Glutamatergic neuron (in vitro differentiated cells): ENCODE measurements around the gene FBLN1. TPM values are rescaled to one million over a fixed set of nuclear protein-coding genes. Genes with fewer than 3 reads are reported as not detected.

Experiments
- DNase-seq: peaks from one replicate; pipeline ENCODE4 v3.0.0; 2022
- H3K27ac Mint-ChIP-seq: one replicate; pipeline ENCODE4 v1.8.0; 2020; ENCODE audit warnings: mild to moderate bottlenecking, mixed read lengths, inconsistent platforms; ENCODE audit not compliant: unreplicated experiment
- H3K27me3 Mint-ChIP-seq: one replicate; pipeline ENCODE4 v1.8.0; 2020; ENCODE audit warnings: mild to moderate bottlenecking, moderate library complexity, mixed read lengths, inconsistent platforms; ENCODE audit not compliant: unreplicated experiment
- H3K36me3 Mint-ChIP-seq: one replicate; pipeline ENCODE4 v1.8.0; 2020; ENCODE audit warnings: mild to moderate bottlenecking, mixed read lengths, inconsistent platforms; ENCODE audit not compliant: unreplicated experiment
- H3K4me1 Mint-ChIP-seq: one replicate; pipeline ENCODE4 v1.8.0; 2020; ENCODE audit warnings: mild to moderate bottlenecking, low read depth, mixed read lengths, inconsistent platforms; ENCODE audit not compliant: unreplicated experiment
- H3K4me3 Mint-ChIP-seq: one replicate; pipeline ENCODE4 v1.8.0; 2020; ENCODE audit warnings: mild to moderate bottlenecking, mixed read lengths, inconsistent platforms; ENCODE audit not compliant: unreplicated experiment
- H3K9me3 Mint-ChIP-seq: one replicate; pipeline ENCODE4 v1.8.0; 2020; ENCODE audit warnings: mild to moderate bottlenecking, moderate library complexity, mixed read lengths, inconsistent platforms; ENCODE audit not compliant: unreplicated experiment
- total RNA-seq: library from RNA; stranded (reverse); fragmentation: NEBNext Ultra II Directional; extraction: Animal tissue kit (Norgen Biotek cat#: 25700); gene quantifications from one replicate; pipeline ENCODE4 v1.2.1, GENCODE V29; 2021; ENCODE audit not compliant: unreplicated experiment
- TF ChIP-seq, protein P1 (sequence below): fragments of 200-600 bp; sonication (generic); IDR thresholded peaks from one replicate; pipeline ENCODE4 v1.5.0; 2021; ENCODE audit not compliant: partially characterized antibody, unreplicated experiment

The FBLN1 gene
- total RNA-seq, 1 donor from 2014 or later: 184 TPM

DNA sequence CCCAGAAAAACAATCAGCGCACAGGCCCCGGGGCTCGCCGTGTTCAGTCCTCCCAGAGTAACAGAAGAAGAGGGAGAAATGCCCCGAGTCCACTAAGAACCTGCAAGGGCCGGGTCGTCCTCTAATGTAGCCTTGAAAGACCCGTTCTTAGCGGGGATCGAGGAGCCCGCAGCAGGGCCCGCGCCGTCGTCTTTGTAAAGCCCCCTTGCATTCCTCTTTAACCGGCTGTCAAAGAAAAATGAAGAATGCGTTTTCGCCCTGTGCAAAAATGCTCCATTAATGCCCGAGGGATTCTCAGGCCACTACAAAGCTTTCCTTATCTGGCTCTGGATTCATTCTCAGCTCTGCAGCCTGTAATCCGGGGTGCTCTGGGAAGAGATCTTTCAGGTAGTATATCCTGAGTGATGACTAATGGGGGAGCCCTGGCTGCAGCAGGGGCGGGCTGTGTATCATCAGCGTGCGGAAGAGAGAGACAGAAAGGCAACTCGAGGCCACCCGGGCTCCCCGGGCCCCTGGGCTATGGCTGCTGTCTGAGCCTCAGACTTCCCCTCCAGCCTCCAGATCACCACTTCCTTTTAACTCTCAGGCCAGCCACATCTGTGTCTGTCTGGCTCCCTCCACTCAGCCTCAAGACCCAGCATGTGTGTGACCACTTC, 78.2 kb downstream of the FBLN1 start:
- no peak for DNase-seq
- peaks cover 2% of the 10 kb centered on the region for H3K9me3 Mint-ChIP-seq
- H3K27me3 Mint-ChIP-seq: peaks cover 15% of the 10 kb centered on the region
- H3K36me3 Mint-ChIP-seq: no peaks in the 10 kb centered on the region
- H3K4me3 Mint-ChIP-seq: no peak overlapping the region
- no peak overlapping the region for H3K27ac Mint-ChIP-seq
- H3K4me1 Mint-ChIP-seq: peaks cover 3% of the 10 kb centered on the region
- TF ChIP-seq, protein P1, sequence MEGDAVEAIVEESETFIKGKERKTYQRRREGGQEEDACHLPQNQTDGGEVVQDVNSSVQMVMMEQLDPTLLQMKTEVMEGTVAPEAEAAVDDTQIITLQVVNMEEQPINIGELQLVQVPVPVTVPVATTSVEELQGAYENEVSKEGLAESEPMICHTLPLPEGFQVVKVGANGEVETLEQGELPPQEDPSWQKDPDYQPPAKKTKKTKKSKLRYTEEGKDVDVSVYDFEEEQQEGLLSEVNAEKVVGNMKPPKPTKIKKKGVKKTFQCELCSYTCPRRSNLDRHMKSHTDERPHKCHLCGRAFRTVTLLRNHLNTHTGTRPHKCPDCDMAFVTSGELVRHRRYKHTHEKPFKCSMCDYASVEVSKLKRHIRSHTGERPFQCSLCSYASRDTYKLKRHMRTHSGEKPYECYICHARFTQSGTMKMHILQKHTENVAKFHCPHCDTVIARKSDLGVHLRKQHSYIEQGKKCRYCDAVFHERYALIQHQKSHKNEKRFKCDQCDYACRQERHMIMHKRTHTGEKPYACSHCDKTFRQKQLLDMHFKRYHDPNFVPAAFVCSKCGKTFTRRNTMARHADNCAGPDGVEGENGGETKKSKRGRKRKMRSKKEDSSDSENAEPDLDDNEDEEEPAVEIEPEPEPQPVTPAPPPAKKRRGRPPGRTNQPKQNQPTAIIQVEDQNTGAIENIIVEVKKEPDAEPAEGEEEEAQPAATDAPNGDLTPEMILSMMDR: no peak

DNA sequence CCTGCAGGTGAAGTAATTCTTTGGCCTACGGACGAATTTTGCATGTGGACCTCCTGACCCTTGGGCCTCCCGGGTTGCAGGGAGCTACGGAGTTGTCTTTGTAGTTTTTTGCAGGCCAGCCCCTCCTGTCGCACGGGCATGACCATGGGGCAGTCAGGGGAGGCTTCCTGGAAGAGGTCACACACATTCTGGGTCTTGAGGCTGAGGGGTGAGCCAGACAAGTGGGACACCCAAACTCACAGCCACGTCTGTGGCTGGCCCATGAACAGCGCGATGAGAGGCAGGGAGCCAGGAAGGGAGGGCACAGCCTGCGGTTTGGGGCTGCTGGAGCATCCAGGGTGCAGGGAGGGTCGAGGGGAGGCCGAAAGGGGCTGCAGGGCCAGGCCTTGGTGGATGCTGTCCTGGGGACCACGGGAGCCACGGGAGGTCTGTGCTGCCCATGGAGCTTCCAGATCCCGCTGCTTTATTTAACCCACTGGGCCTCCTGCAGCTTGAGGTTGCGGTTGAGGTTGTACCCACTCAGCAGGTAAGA, 78.9 kb downstream of the FBLN1 start:
- Mint-ChIP-seq H3K27ac (no peak overlapping the region), H3K27me3 (peaks cover 14% of the 10 kb centered on the region), H3K4me3 (no peak overlapping the region), H3K36me3 (no peaks in the 10 kb centered on the region), H3K4me1 (peaks cover 3% of the 10 kb centered on the region), H3K9me3 (peaks cover 2% of the 10 kb centered on the region)
- TF ChIP-seq, protein P1: no peak
- DNase-seq: no peak

DNA sequence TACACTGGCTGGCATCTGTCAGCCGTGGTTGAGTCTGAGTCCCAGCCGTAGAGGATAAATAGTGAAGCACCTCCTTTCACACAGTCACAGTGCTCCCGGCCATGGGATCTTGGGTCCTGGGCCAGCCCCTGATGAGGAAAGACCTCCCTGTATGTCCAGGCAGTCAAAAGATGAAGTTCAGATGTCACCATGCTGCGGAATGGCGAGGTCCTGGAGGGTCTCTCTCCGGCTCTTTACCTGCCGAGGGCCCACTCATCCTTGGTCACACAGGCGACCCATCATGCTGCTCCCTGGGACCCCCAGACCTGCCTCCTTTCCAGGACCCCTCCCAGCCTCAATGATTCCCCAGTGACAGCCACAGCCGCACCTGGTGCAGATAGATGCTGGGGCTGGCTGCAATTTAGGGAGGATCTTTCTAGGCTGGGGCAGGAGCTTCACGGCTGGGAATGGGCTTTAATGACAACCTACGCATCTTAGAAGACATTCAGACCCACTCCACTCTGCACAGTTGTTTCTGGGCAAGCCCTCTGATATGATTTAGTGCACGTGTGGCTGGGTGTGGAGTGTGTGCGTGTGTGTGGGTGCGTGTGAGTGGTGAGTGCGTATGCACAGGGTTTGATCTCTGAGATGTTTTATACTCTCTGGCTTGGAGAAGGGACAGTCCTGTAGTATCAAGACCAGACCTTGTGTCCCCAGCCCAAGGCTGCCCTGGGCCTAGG, 79.7 kb downstream of the FBLN1 start:
- H3K4me3 Mint-ChIP-seq: no peak overlapping the region
- H3K9me3 Mint-ChIP-seq: peaks cover 3% of the 10 kb centered on the region
- no peak for DNase-seq
- H3K27ac Mint-ChIP-seq: no peak overlapping the region
- TF ChIP-seq, protein P1: no peak
- H3K36me3 Mint-ChIP-seq: no peaks in the 10 kb centered on the region
- H3K4me1 Mint-ChIP-seq: peaks cover 4% of the 10 kb centered on the region
- peaks cover 12% of the 10 kb centered on the region for H3K27me3 Mint-ChIP-seq

DNA sequence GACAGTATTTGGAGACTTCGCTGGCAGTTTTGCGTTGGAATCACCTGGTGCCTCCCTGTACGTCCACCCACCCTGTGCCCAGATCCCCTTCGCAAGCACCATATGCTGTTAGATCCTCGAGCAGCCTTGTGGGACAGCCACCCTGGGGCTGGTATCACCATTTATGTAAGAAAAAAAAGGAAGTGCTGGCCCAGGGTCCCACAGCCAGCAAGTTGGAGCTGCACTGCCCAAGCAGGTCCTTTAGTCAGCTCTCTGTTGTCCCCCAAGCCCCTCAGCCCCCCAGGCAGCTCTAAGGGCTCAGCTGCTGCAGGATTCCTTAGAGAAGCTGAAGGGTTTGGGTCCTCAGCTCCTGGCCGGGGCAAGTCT, 80.3 kb downstream of the FBLN1 start:
- Mint-ChIP-seq H3K27me3 (peaks cover 9% of the 10 kb centered on the region), H3K36me3 (no peaks in the 10 kb centered on the region), H3K4me3 (no peak overlapping the region), H3K9me3 (peaks cover 3% of the 10 kb centered on the region), H3K27ac (no peak overlapping the region), H3K4me1 (peaks cover 6% of the 10 kb centered on the region)
- TF ChIP-seq, protein P1: no peak
- no peak for DNase-seq

DNA sequence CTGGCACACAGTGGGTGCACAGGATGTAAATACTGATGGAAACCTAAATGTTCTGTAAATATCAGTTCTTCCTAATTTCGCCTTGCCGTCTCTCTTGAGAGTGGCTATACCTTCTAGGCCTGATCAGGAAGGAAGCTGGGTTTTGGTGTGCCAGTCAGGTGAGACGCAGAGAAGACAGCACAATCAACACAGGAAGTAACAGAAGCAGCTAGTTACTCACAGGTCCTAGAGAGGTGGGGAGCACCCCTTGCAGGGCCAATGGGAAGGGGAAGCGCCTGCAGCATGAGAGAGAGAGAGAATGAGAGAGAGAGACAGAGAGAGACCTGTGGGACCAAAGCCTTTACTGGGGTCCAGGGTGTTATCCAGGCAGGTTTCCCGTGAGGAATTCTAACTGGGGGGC, 80.8 kb downstream of the FBLN1 start:
- DNase-seq: no peak
- H3K27me3 Mint-ChIP-seq: peaks cover 9% of the 10 kb centered on the region
- H3K4me3 Mint-ChIP-seq: no peak overlapping the region
- TF ChIP-seq, protein P1: no peak
- peaks cover 3% of the 10 kb centered on the region for H3K9me3 Mint-ChIP-seq
- no peaks in the 10 kb centered on the region for H3K36me3 Mint-ChIP-seq
- H3K4me1 Mint-ChIP-seq: peaks cover 6% of the 10 kb centered on the region
- H3K27ac Mint-ChIP-seq: no peak overlapping the region
